EH (cell line): Measurements from ENCODE around the gene ZDHHC9.

Experiments used
- DNase-seq: peaks from one replicate; pipeline ENCODE4 v3.0.0-alpha.2; 2015; ENCODE audit warnings: low read depth

Gene ZDHHC9

GRCh38 chrX:129818123-129818522, 25.6 kb downstream of the ZDHHC9 start:
- DNase-seq, result peak; percentile 6

GRCh38 chrX:129813662-129814368, 29.9 kb downstream of the ZDHHC9 start:
- DNase-seq, result no peak

DNA sequence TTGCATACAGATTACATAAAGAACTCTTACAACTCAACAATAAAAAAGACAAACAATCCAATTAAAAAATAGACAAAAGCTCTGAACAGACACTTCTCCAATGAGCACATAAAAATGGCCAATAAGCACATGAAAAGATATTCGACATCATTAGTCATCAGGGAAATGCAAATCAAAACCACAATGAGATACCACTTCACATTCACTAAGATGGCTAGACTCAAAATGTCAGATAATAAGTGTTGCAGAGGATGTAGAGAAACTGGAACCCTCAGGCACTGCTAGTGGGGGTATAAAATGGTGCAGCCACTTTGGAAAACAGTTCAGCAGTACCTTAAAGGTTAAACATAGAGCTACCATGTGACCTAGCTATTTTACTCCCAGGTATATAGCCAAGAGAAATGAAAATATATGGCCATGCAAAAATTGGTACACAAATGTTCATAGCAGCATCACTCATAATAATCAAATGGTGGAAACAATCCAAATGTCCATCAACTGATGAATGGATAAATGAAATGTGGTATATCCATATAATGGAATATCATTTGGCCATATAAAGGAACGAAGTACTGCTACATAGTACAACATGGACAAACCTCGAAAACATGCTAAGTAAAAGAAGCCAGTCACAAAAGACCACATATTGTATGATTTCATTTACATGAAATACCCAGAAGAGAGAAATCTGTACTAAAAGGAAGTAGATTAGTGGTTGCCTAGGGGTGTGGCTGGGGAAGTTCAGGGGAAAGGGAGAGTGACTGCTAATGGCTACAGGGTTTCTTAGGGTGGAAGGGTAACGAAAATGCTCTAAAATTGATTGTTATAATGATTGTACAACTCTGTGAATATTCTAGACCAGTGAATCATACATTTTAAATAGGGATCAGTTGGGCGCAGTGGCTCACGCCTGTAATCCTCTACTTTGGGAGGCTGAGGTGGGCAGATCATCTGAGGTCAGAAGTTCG, 34.6 kb downstream of the ZDHHC9 start:
- peak; percentile 30 for DNase-seq

GRCh38 chrX:129808158-129808828, 35.4 kb downstream of the ZDHHC9 start:
- no peak for DNase-seq

DNA sequence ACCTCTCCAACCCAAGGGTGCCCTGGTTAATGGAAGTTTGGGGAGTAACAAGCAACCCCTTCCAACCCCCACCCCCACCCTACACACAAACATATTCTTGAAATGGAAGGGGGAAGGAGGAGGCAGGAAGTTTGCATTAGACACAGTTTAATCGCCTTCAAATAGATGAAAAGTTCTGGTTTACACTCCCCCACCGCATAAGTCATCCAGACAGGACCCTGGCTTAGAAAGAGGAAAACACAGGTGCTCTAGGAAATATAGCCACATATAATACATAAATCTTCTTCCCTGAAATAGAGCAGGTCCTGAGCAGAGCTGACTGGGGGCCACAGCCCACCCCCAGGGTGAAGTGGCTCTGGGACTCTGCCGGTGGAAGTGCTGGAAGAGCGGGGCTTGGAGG, 38.9 kb downstream of the ZDHHC9 start:
- no peak for DNase-seq

GRCh38 chrX:129802863-129803262, 40.8 kb downstream of the ZDHHC9 start:
- no peak for DNase-seq

GRCh38 chrX:129800186-129800585, 43.5 kb downstream of the ZDHHC9 start:
- DNase-seq, result no peak

GRCh38 chrX:129798888-129799287, 44.8 kb downstream of the ZDHHC9 start:
- no peak for DNase-seq

DNA sequence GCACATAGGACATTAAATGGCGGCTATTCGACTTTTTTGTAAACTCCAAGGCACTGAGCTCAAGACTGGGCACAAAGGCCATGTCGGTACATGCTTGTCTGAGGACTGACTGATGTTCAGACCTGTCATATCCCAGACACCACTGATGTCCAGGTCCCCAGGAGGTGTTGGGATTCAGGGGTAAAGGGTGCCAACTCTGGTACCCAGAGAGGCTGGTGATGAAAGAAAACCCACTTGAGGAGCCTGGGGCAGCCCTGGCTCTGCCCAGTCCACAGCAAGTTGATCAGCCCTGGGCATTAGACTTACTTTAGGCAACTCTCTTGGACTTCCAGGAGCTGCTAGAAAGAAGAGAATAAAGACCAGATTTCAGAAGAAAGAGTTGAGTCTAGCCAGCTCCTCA, 45.2 kb downstream of the ZDHHC9 start:
- DNase-seq, result no peak

DNA sequence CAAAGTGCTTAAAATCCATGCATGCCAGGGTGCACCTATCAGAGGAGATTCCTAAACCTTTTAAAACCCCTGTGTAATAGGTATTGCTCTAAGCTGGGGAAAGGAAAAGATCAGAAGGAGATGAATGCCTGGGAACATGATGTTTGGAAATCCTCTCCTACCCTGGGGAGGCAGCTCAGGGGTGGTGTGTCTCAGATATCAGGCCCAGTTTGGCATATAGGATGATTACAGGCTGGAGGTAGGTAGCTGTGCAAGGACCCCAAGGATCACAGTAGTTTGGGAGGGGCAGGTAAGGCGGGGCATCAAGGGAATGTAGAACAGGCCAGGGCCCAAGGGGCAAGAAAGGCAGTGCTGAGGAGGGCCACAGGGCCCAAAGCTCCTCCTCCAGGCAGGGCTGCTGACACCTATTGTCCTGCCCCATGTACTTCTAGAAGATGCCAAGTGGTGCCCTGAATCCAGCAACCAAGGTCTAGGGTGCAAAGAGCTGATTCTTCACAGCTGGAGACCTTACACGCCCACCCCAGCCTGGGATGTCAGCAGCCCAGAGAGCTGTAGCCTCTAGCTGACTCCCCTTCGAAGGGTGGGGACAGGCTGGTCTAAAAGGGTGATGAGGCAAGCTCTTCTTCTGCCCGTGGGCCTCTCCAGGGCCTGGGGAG, 46.3 kb downstream of the ZDHHC9 start:
- no peak for DNase-seq

DNA sequence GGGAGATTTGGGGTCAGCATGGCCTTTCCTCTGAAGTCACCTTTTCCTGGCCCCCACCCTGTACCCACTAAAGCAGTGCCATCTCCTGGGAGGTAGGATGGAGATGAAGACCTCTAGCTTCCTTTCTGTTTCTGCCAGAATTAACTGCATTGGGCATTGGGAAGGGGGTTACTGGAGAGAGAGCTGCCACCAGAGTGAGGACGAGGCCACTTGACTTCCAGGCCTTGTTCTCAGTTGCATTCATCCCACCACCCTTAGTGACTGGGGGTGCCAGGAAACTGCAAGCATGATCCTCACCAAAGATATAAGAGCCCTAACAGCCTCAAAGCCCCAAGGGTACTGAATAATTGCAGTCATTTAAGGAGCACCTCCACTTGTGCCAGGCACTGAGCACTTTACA, 48.1 kb downstream of the ZDHHC9 start:
- DNase-seq, result no peak

GRCh38 chrX:129793604-129794191, 50.0 kb downstream of the ZDHHC9 start:
- no peak for DNase-seq

DNA sequence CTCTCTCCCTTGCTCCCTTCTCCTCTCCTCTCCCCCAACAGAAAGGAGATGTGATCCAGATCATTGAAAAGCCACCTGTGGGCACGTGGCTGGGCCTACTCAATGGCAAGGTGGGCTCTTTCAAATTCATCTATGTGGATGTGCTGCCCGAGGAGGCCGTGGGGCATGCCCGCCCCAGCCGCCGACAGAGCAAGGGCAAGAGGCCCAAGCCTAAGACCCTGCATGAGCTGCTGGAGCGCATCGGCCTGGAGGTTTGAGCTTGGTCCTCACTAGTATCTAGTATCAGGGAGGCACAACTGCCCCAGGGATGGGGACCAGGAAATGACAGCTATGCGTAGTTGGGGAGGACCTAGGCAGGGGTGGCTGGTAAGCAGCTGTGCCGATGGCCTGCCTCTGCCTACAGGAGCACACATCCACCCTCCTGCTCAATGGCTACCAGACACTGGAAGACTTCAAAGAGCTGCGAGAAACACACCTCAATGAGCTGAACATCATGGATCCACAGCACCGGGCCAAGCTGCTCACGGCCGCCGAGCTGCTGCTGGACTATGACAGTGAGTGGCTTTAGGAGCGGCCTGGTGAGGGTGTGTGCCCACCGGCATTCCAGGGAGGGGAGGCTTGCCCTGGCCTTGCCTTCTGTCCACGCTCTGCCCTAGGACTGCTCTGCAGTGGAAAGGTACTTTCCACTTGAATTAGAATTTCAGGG, 50.9 kb downstream of the ZDHHC9 start:
- no peak for DNase-seq

DNA sequence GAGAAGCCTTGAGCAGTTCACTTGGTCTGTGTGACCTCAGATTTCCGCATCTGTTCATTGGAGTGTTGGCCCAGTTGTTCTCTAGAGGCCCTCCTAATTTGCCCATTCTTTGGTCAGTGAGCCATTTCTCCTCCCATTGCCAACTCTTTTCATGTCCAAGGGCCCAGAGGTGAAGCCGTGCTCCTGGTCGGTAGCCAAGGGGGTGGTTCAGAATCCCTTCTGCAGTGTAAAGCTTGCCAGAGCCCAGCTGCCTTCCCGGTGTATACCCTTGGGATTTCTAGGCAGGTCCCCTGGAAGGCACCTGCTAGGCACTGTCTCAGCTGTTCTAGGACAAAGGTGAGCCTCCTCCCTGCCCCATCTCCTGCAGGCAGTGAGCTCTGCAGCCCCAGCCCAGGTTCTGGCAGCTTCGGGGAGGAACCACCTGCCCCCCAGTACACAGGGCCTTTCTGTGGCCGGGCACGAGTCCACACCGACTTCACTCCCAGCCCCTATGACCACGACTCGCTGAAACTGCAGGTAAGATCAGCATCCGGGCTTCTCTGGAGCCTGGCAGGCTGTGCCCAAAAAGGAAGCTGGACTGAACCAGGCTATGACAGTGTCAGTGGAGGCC, 51.6 kb downstream of the ZDHHC9 start:
- DNase-seq, result no peak

GRCh38 chrX:129791336-129791735, 52.4 kb downstream of the ZDHHC9 start:
- DNase-seq, result no peak

DNA sequence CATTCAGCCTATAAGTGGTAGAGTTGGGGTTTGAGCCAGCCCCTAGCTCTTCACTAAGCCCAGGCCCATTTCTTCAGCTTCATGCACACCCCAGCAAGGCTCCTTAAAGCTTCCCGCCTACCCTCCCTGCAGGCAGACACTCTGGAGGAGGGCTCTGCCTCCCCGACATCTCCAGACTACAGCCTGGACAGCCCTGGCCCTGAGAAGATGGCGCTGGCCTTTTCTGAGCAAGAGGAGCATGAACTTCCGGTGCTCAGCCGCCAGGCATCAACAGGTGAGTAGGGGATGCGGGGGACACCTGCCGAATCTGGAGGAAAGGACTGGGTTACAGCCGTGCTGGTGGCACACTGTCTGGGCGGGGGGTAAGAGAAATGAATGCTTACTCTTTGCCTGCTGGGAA, 52.9 kb downstream of the ZDHHC9 start:
- DNase-seq, result no peak

GRCh38 chrX:129790146-129790545, 53.5 kb downstream of the ZDHHC9 start:
- no peak for DNase-seq

DNA sequence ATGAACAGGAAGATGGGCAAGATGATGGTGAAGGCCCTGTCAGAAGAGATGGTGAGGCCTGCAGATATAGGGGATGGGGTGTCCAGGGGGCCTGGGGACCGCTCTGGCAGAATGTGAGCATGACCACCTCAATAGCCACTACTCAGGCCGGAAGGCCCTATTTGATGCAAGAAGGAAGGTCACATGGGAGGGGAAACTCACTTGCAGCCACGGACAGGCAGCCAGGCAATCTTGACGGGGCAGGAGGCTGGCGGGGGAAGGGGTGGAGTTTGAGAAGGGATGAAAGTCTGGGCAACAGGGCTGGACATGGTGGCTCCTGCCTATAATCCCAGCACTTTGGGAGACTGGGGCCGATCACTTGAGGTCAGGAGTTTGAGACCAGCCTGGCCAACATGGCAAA, 55.2 kb downstream of the ZDHHC9 start:
- no peak for DNase-seq

GRCh38 chrX:129787336-129788055, 56.2 kb downstream of the ZDHHC9 start:
- no peak for DNase-seq

- no peak for DNase-seq
Observed at GRCh38 chrX:129786210-129786651, 57.5 kb downstream of the ZDHHC9 start.
